ENCODE results near the gene PARP11.

GRCh38 chr12:3920351-3921150, 47.4 kb upstream of the PARP11 start:
- TF ChIP-seq CTCF (IDR thresholded peaks at IDR 0.05) (no peak), POLR2A (IDR thresholded peaks at IDR 0.05) (no peak)
